ENCODE measurements around the gene MYO9A.
A peak's percentile ranks its signal among the peaks of the same experiment; 100 is the strongest.

MYO9A gene

GRCh38 chr15:71830981-71831380 is 287.0 kb downstream of the MYO9A start:
- no peak for DNase-seq

DNA sequence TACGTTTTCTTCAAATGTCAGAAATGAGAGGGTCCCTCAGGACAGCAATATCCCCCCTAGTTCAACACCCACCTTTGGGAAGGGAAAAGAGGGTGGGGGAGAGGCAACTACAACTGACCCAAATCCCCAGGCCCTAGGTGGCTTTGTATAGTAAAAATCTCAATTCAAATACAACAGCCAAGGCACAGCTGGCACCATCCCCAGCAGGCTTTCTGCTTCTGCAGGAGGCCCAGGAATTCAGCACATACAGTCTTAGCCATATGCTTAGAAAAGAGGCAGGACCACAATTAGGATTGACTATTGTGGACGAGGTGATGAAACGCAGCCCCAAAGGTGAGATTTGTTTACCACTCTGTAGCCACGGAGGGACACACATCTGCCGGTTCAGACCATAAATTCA is 291.8 kb downstream of the MYO9A start:
- DNase-seq: no peak

GRCh38 chr15:71825021-71825730 is 292.8 kb downstream of the MYO9A start:
- DNase-seq: no peak

GRCh38 chr15:71823801-71824200 is 294.1 kb downstream of the MYO9A start:
- DNase-seq: no peak

GRCh38 chr15:71822890-71823630 is 294.9 kb downstream of the MYO9A start:
- no peak for DNase-seq

- DNase-seq: no peak
These were observed 296.3 kb downstream of the MYO9A start for GRCh38 chr15:71821547-71822129.

DNA sequence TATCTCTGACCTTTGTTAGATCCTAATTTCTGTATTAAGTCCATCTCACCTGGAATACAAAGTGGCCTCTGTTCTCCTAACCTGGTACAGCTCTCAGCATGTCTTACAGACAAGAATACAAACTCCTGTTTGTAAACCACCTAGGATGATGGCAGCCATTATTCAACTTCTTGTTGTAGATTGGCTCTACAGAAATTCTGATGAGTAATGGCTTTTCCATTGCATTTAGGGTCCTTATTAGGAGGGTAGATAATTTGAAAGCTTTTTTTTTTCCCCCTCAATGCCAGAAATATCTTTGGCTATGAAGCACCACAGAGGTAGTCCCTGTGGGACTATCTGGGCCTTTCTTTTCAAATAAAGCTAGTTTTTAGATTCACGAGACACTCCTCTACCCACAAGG is 297.8 kb downstream of the MYO9A start:
- DNase-seq: no peak

GRCh38 chr15:71817351-71817750 is 300.6 kb downstream of the MYO9A start:
- DNase-seq: no peak

DNA sequence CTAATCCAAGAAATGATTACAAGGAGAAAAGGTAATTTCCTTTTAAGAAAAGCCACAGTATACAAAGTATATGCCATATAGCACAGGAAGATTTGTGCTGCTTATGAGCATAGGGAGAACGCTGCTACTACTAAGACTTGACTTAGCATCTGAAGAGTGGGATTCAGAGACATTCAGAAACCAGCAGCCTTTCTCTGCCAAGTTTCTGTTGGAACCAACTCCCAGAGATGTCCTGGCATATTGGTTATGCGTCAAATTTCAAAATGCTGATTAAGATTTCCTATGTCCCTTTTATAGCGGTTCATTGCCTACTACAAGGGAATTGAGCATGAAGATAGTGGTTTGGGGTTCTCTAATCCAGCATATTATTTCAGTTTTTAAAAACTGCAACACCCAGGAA is 302.6 kb downstream of the MYO9A start:
- DNase-seq: no peak

- DNase-seq: no peak
These were observed 304.1 kb downstream of the MYO9A start for GRCh38 chr15:71813723-71814470.

DNA sequence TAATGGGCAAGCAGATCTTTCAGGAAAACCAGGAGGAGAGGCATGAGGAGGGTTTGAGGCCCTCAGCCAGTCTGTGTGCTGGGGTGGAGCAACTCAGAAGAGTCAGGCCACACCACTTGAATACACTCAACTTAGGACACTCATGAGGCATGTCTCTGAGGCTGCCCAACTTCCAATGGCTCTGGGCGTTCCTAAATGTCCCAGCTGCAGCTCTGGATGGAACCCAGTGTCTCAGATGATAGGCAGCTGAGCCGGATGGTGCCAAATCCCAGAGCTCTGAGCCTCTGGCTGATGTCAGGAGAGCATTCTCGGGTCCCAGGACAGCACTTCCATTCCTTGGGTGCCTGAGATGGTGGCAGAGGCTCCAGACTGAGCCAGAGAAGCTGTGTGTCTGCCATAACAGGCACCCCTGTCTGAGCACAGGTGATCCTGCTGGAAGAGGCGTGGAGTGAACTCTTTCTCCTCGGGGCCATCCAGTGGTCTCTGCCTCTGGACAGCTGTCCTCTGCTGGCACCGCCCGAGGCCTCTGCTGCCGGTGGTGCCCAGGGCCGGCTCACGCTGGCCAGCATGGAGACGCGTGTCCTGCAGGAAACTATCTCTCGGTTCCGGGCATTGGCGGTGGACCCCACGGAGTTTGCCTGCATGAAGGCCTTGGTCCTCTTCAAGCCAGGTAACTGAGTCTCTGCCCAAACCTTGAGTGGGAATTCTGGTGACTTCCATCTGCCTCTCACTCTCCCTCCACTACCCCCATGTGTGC is 304.8 kb downstream of the MYO9A start:
- DNase-seq: no peak

DNA sequence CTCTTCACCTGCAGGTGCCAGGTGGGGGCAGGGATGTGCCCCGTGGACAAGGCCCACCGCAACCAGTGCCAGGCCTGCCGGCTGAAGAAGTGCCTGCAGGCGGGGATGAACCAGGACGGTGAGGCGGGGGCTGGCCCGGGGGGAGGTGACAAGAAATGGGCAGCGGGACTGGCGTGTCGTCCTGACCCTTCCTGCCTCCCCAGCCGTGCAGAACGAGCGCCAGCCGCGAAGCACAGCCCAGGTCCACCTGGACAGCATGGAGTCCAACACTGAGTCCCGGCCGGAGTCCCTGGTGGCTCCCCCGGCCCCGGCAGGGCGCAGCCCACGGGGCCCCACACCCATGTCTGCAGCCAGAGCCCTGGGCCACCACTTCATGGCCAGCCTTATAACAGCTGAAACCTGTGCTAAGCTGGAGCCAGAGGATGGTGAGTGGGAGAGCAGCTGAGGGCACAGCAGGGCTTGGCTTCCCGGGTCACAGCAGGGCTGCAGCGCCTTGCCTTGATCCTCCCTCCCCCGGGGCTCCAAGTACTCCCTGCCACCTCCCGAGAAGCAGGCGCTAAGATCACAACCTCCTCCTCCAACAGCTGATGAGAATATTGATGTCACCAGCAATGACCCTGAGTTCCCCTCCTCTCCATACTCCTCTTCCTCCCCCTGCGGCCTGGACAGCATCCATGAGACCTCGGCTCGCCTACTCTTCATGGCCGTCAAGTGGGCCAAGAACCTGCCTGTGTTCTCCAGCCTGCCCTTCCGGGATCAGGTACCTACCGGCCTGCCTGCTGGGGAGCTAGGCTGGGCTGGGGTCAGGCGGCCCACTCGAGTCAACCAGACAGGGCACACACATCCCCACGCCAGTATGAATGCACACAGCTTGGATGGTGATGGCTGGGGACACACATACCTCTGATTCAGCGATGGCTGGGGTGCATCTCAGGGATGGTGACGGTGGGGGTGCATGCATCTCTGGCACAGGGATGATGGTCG is 305.9 kb downstream of the MYO9A start:
- DNase-seq: no peak

DNA sequence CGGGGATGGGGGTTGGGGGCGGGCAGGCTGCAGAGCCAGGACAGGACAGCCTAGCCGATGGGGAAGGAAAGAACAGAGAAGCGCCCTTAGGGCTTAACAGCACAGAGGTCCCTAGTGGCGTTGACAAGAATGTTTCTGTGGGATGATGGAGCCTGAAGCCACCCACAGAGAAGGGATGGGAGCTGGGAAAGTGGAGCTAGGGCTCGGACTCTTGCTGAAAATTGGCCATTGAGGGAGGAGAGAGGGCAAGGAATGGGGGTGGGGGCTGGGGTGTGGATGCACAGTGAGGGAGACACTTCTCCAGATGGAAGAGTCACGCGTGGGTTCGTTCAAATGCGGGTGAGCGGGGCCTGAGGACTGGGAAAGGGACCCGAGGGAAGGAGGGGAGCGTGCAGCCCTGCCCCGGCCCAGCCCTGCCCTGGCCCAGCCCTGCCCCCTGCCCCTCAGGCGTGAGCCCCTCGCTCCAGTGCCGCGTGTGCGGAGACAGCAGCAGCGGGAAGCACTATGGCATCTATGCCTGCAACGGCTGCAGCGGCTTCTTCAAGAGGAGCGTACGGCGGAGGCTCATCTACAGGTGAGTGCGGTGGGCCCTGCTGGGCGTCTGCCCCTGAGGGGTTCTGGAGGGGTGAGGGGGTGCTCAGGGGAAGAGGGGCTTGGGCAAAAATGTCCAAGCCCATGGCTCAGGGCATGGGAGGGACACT is 306.8 kb downstream of the MYO9A start:
- no peak for DNase-seq

GRCh38 chr15:71810256-71811035 is 307.5 kb downstream of the MYO9A start, which contains the start of gene NR2E3:
NR2E3 (plus strand) TSS chr15:71810554; CDS start chr15:71810744, 190 bp downstream.
- no peak for DNase-seq

DNA sequence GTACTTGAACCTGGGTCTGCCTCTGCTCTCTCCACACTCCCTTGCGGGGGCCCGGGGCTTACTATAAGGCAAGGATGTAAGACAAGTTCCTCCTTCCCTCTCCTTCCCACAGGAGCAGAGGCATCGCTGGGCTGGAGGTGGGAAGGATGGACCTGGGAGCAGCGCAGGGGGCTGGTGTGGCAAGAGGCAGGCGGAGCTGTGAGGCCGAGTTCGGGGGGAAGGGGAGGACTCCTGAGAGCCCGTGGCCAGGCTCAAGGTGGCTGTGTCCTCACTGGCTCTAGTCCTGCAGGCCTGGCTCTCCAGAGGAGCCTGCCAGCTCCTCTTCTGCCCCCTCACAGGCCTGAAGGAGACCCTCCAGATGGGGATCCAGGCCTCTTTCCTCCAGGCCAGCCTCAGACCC is 308.6 kb downstream of the MYO9A start:
- no peak for DNase-seq

GRCh38 chr15:71808311-71809020 is 309.5 kb downstream of the MYO9A start:
- no peak for DNase-seq

GRCh38 chr15:71807691-71808091 is 310.3 kb downstream of the MYO9A start:
- DNase-seq: no peak

GRCh38 chr15:71807125-71807629 is 310.8 kb downstream of the MYO9A start:
- no peak for DNase-seq

DNA sequence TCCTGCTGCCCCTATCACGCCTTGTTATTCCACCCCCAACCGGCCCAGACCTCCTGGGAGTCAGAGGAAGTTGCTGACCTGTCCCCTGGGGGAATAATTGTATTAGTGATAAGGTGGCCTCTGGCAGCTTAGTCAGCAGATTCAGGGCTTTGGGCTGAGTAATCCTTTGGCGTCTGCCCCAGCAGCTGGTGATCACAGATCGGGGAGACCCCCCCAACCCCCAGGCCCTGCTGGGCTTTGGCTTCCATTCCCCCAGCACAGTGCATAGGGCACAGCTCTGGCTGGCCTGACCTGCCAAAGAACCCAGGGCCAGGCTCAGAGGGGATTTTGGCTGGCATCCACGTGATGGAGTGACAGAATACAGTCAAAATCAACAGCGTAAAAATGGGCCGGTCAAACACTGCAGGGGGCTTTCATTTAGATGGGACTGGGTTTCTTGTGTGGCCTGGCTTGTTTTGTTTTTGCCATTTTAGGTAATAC is 311.5 kb downstream of the MYO9A start:
- DNase-seq: peak in 1 of 2 experiments; percentile 27

All from NCI-H446 (cell line).